ENCODE results near the gene FAM241B. TPM values are rescaled to one million over a fixed set of nuclear protein-coding genes. Genes with fewer than 3 reads are reported as not detected.

Gene FAM241B
- total and polyA plus RNA-seq, 2 of the 4 experiments (the other 2 are of a cell fraction): 0.18 to 1.4 TPM

- Histone ChIP-seq H4K8ac (ENCODE audit: low read depth in 2 of 2, low read length in 2 of 2) (no peak overlapping the region), H2AK9ac (replicated peaks; ENCODE audit: low read depth, low read length, poor library complexity) (no peak overlapping the region), H2BK20ac (ENCODE audit: low read depth, low read length) (no peak overlapping the region), H4K20me1 (ENCODE audit: insufficient read depth, low read length) (no peaks in the 10 kb centered on the region), H2BK5ac (ENCODE audit: low read depth, low read length, poor library complexity, severe bottlenecking) (no peak overlapping the region), H3K4ac (ENCODE audit: low read depth, low read length) (no peak overlapping the region), H4K5ac (ENCODE audit: low read depth, low read length) (no peak overlapping the region), H2BK120ac (ENCODE audit: low read depth, low read length) (no peak overlapping the region), H3K56ac (ENCODE audit: extremely low read depth, insufficient read depth, low read length) (no peak overlapping the region), H3K27ac (ENCODE audit: insufficient read depth, low read length) (no peak overlapping the region), H3K9me3 (ENCODE audit: control insufficient read depth, insufficient read depth, low read length) (no peaks in the 10 kb centered on the region), H2AK5ac (ENCODE audit: low read depth, low read length) (no peak overlapping the region), H3K18ac (ENCODE audit: low read depth, low read length) (no peak overlapping the region), H2AFZ (replicated peaks; ENCODE audit: low read length, poor library complexity) (no peak overlapping the region), H3K9ac (ENCODE audit: low read depth, low read length) (no peak overlapping the region), H3K23ac (ENCODE audit: low read depth, low read length) (no peak overlapping the region), H3K4me1 (ENCODE audit: control insufficient read depth, insufficient read depth, low read length) (no peaks in the 10 kb centered on the region), H3K4me3 (ENCODE audit: insufficient read depth, low read depth, low read length) (no peak overlapping the region), H3K4me2 (ENCODE audit: low read depth, low read length) (no peak overlapping the region), H3K14ac (replicated peaks; ENCODE audit: low read depth, low read length) (no peak overlapping the region), H3K9me1 (ENCODE audit: insufficient read depth, low read length) (no peaks in the 10 kb centered on the region), H3K27me3 (ENCODE audit: control insufficient read depth, insufficient read depth, low read length) (peaks cover 89% of the 10 kb centered on the region), H3K36me3 (ENCODE audit: control insufficient read depth, insufficient read depth, low read length) (no peaks in the 10 kb centered on the region), H2BK15ac (ENCODE audit: low read depth, low read length) (no peak overlapping the region), H4K91ac (ENCODE audit: insufficient read depth, low read depth, low read length) (no peak overlapping the region), H3K79me1 (ENCODE audit: low read depth in 1 of 2, low read length in 2 of 2) (no peaks in the 10 kb centered on the region)
- no TSS peak for BruUV-seq (replicated peaks)
- in situ Hi-C loops (cut with MboI; ENCODE audit: low sequenced_read_pairs) (no loop called here), intact Hi-C loops (cut with micrococcal nuclease) (no loop called here), dilution Hi-C loops (cut with HindIII; ENCODE audit: low sequenced_read_pairs, unreplicated experiment) (no loop called here)
- WGBS, 2 experiments (ENCODE audit: extremely low coverage in 2 of 2, insufficient read length in 1 of 2): 80% methylated on average over 2 of the region's 6 CpGs; no CpG with 5 or more reads in 1 of the 2 experiments
- CTCF ChIA-PET: no interaction called here
- DNase-seq (no peak), ATAC-seq (ENCODE audit: low read depth) (no peak)
- POLR2A ChIA-PET (ENCODE audit: unreplicated experiment): no interaction called here
- no peak for TF ChIP-seq CEBPB (IDR thresholded peaks at IDR 0.05; ENCODE audit: low read depth, low read length)
- no peak for TF ChIP-seq MAZ (IDR thresholded peaks at IDR 0.05; ENCODE audit: borderline replicate concordance, low read depth, low read length)
Measured at GRCh38 chr10:69660296-69660695, 30.2 kb downstream of the FAM241B start.

All from IMR-90 (cell line).